ENCODE results near the gene DLG1.

- TF ChIP-seq CTCF (IDR thresholded peaks at IDR 0.05) (no peak), POLR2A (IDR thresholded peaks at IDR 0.05) (no peak)
These were observed 47.0 kb upstream of the DLG1 start for GRCh38 chr3:197345390-197345789.
